HepG2 (cell line): ENCODE measurements around the gene LPCAT4. TPM values are rescaled to one million over a fixed set of nuclear protein-coding genes. Genes with fewer than 3 reads are reported as not detected.

ENCODE experiments used
- ARNT ChIP-seq: fragments of 450-650 bp; IDR thresholded peaks from 2 replicates; pipeline ENCODE4 v1.6.1; 2017
- CBX2 ChIP-seq, 2 experiments: fragments of 200-600 bp in 1 of 2; sonication (generic); formaldehyde crosslinking in 1 of 2; IDR thresholded peaks; 2 replicates each; pipeline versions ENCODE4 v1.7.0 to v1.8.1; 2018 to 2022; ENCODE audit warnings: low read depth in 2 of 2, low read length in 1 of 2, mild to moderate bottlenecking in 1 of 2, missing genetic modification reagents in 1 of 2
- SAP130 ChIP-seq: IDR thresholded peaks from 2 replicates; pipeline ENCODE4 v1.6.1; 2016; ENCODE audit warnings: low read depth
- SMARCE1 ChIP-seq: fragments of 450-650 bp; IDR thresholded peaks from 2 replicates; pipeline ENCODE4 v1.6.1; 2017; ENCODE audit warnings: borderline replicate concordance
- SRSF1 ChIP-seq: fragments of 200-400 bp; formaldehyde crosslinking; optimal IDR thresholded peaks from 2 replicates; pipeline ENCODE3; 2017; ENCODE audit warnings: mild to moderate bottlenecking, low read depth, low read length, moderate library complexity
- ZNF33A ChIP-seq: sonication (generic); formaldehyde crosslinking; IDR thresholded peaks from 2 replicates; pipeline ENCODE4 v1.5.1; 2020; ENCODE audit warnings: missing genetic modification reagents, mild to moderate bottlenecking, moderate library complexity, borderline replicate concordance
- polyA plus RNA-seq, 8 experiments: library from polyadenylated mRNA; depleted of rRNA in 3 of 8; stranded (reverse) in 7 of 8; unstranded in 1 of 8; fragments of >200 nt; fragmentation: Illumina TruSeq in 4 of 8; extraction: Trizol in 4 of 8; gene quantifications; 2 replicates each; pipeline versions ENCODE4 v1.2.1 to v1.2.3, GENCODE V29; 2011 to 2016; ENCODE audit warnings: low read depth in 4 of 8, missing spikeins in 1 of 8, mixed read lengths in 1 of 8; ENCODE audit not compliant: insufficient read depth in 1 of 8
- total RNA-seq, 5 experiments: library from RNA; depleted of rRNA; stranded (reverse); fragments of >200 nt; fragmentation: Illumina TruSeq; extraction: Trizol; gene quantifications; 2 replicates each; pipeline ENCODE4 v1.2.3, GENCODE V29; 2016; ENCODE audit warnings: low read depth in 1 of 5
- TF ChIP-seq, protein P1 (sequence below): sonication (generic); formaldehyde crosslinking; IDR thresholded peaks from 2 replicates; pipeline ENCODE4 v1.4.0; 2020; ENCODE audit warnings: mild to moderate bottlenecking, missing genetic modification reagents, borderline replicate concordance
- TF ChIP-seq, protein P2 (sequence below): IDR thresholded peaks from 2 replicates; pipeline ENCODE4 v1.6.1; 2016; ENCODE audit warnings: missing compliant biosample characterization, missing genetic modification reagents, borderline replicate concordance
- TF ChIP-seq, protein P3 (sequence below): sonication (generic); formaldehyde crosslinking; conservative IDR thresholded peaks from 2 replicates; pipeline ENCODE4 v1.5.0; 2020; ENCODE audit warnings: missing genetic modification reagents

LPCAT4 gene
- total and polyA plus RNA-seq, 2 of the 13 experiments (the other 11 are each of a cell fraction or from before 2014, with no cell fraction given) = 8.1 to 57.1 TPM

DNA sequence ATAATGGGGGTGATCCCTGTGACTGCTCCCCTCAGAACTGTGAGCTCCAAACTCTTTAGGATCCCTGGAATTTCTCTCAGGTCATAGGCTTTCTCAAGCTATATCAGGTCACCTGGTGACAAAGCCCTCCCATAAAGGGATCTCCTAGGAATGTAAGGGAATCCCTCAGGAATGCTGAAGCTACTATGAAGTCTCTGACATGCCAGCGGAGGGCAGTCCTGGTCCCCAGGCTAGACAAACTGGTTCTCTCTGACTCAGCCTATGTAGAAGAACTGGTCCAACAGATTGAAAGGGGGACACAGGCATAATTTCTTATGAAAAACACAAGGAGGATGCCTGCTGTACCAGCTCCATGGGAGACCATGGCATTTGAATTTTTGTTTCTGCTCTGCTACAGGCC, 6.7 kb downstream of the LPCAT4 start (continued):
- TF ChIP-seq, protein P1, sequence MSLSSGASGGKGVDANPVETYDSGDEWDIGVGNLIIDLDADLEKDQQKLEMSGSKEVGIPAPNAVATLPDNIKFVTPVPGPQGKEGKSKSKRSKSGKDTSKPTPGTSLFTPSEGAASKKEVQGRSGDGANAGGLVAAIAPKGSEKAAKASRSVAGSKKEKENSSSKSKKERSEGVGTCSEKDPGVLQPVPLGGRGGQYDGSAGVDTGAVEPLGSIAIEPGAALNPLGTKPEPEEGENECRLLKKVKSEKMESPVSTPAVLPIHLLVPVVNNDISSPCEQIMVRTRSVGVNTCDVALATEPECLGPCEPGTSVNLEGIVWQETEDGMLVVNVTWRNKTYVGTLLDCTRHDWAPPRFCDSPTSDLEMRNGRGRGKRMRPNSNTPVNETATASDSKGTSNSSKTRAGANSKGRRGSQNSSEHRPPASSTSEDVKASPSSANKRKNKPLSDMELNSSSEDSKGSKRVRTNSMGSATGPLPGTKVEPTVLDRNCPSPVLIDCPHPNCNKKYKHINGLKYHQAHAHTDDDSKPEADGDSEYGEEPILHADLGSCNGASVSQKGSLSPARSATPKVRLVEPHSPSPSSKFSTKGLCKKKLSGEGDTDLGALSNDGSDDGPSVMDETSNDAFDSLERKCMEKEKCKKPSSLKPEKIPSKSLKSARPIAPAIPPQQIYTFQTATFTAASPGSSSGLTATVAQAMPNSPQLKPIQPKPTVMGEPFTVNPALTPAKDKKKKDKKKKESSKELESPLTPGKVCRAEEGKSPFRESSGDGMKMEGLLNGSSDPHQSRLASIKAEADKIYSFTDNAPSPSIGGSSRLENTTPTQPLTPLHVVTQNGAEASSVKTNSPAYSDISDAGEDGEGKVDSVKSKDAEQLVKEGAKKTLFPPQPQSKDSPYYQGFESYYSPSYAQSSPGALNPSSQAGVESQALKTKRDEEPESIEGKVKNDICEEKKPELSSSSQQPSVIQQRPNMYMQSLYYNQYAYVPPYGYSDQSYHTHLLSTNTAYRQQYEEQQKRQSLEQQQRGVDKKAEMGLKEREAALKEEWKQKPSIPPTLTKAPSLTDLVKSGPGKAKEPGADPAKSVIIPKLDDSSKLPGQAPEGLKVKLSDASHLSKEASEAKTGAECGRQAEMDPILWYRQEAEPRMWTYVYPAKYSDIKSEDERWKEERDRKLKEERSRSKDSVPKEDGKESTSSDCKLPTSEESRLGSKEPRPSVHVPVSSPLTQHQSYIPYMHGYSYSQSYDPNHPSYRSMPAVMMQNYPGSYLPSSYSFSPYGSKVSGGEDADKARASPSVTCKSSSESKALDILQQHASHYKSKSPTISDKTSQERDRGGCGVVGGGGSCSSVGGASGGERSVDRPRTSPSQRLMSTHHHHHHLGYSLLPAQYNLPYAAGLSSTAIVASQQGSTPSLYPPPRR (CRISPR knock-in tag) = no peak
- TF ChIP-seq SRSF1 = no peak
- TF ChIP-seq SMARCE1 = no peak
- TF ChIP-seq, protein P2, sequence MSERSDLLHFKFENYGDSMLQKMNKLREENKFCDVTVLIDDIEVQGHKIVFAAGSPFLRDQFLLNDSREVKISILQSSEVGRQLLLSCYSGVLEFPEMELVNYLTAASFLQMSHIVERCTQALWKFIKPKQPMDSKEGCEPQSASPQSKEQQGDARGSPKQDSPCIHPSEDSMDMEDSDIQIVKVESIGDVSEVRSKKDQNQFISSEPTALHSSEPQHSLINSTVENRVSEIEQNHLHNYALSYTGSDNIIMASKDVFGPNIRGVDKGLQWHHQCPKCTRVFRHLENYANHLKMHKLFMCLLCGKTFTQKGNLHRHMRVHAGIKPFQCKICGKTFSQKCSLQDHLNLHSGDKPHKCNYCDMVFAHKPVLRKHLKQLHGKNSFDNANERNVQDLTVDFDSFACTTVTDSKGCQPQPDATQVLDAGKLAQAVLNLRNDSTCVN = no peak
- TF ChIP-seq SAP130 (CRISPR knock-in tag) = no peak
- TF ChIP-seq, protein P3, sequence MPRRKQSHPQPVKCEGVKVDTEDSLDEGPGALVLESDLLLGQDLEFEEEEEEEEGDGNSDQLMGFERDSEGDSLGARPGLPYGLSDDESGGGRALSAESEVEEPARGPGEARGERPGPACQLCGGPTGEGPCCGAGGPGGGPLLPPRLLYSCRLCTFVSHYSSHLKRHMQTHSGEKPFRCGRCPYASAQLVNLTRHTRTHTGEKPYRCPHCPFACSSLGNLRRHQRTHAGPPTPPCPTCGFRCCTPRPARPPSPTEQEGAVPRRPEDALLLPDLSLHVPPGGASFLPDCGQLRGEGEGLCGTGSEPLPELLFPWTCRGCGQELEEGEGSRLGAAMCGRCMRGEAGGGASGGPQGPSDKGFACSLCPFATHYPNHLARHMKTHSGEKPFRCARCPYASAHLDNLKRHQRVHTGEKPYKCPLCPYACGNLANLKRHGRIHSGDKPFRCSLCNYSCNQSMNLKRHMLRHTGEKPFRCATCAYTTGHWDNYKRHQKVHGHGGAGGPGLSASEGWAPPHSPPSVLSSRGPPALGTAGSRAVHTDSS = no peak
- no peak for TF ChIP-seq ZNF33A
- TF ChIP-seq CBX2 (IDR thresholded peaks at IDR 0.05; ENCODE audit: low read depth, low read length) = no peak
- TF ChIP-seq CBX2 (CRISPR knock-in tag; IDR thresholded peaks at IDR 0.05; ENCODE audit: low read depth) = no peak
- no peak for TF ChIP-seq ARNT
